SK-N-SH treated with all-trans-retinoic acid at 6 μM for 48 hours (cell line): ENCODE measurements around the gene PANK2.
"Not testable (repeated sequence)": the region's sequence is repeated elsewhere in the genome, so short reads cannot be mapped to it uniquely, and the experiment has no call there.

ENCODE experiments used
- ATAC-seq: fragments of 200-7000 bp; cut with Tn5 transposase; 3 replicates; pipeline ENCODE4 v1.9.1; 2020; ENCODE audit warnings: mild to moderate bottlenecking, moderate library complexity
- ARNTL ChIP-seq: fragments of 450-650 bp; formaldehyde crosslinking; IDR thresholded peaks from 2 replicates; pipeline ENCODE4 v1.5.0; 2020; ENCODE audit warnings: low read depth, mild to moderate bottlenecking, moderate library complexity, borderline replicate concordance
- BACH2 ChIP-seq: fragments of 250-450 bp; sonication (Bioruptor Pico); IDR thresholded peaks from 2 replicates; pipeline ENCODE4 v1.9.0; 2021; ENCODE audit warnings: mild to moderate bottlenecking, borderline replicate concordance
- CSDC2 ChIP-seq: fragments of 250-450 bp; sonication (Bioruptor Pico); IDR thresholded peaks from 2 replicates; pipeline ENCODE4 v1.5.0; 2020; ENCODE audit warnings: mild to moderate bottlenecking, moderate library complexity
- CSRNP3 ChIP-seq: fragments of 250-450 bp; sonication (Bioruptor Pico); IDR thresholded peaks from 2 replicates; pipeline ENCODE4 v1.5.1; 2021; ENCODE audit warnings: mild to moderate bottlenecking, moderate library complexity
- ESRRG ChIP-seq: fragments of 250-450 bp; sonication (Bioruptor Pico); IDR thresholded peaks from 2 replicates; pipeline ENCODE4 v1.6.1; 2021; ENCODE audit warnings: mild to moderate bottlenecking
- GLIS3 ChIP-seq: fragments of 250-450 bp; sonication (Bioruptor Pico); IDR thresholded peaks from 2 replicates; pipeline ENCODE4 v1.5.0; 2020; ENCODE audit warnings: mild to moderate bottlenecking, moderate library complexity
- ISL1 ChIP-seq: fragments of 250-450 bp; sonication (Bioruptor Pico); IDR thresholded peaks from 2 replicates; pipeline ENCODE4 v2.1.2; 2022; ENCODE audit warnings: mild to moderate bottlenecking, moderate library complexity
- OSR1 ChIP-seq: fragments of 250-450 bp; sonication (Bioruptor Pico); IDR thresholded peaks from 2 replicates; pipeline ENCODE4 v1.8.0; 2022; ENCODE audit warnings: moderate library complexity, mild to moderate bottlenecking, inconsistent platforms
- POU6F1 ChIP-seq: fragments of 250-450 bp; sonication (Bioruptor Pico); IDR thresholded peaks from 2 replicates; pipeline ENCODE4 v1.8.0; 2021; ENCODE audit warnings: low read depth, mild to moderate bottlenecking, moderate library complexity, borderline replicate concordance
- PPARA ChIP-seq: fragments of 250-450 bp; sonication (Bioruptor Pico); IDR thresholded peaks from 2 replicates; pipeline ENCODE4 v1.5.0; 2020; ENCODE audit warnings: mild to moderate bottlenecking, borderline replicate concordance
- SNAI2 ChIP-seq: fragments of 250-450 bp; sonication (Bioruptor Pico); IDR thresholded peaks from 2 replicates; pipeline ENCODE4 v1.5.0; 2020; ENCODE audit warnings: mild to moderate bottlenecking, moderate library complexity
- TCF4 ChIP-seq: fragments of 250-450 bp; sonication (Bioruptor Pico); IDR thresholded peaks from 2 replicates; pipeline ENCODE4 v1.8.0; 2021; ENCODE audit warnings: mild to moderate bottlenecking, moderate library complexity, borderline replicate concordance
- TOX ChIP-seq: fragments of 250-450 bp; sonication (Bioruptor Pico); IDR thresholded peaks from 2 replicates; pipeline ENCODE4 v1.8.0; 2021; ENCODE audit warnings: mild to moderate bottlenecking, moderate library complexity, borderline replicate concordance
- TSHZ2 ChIP-seq: fragments of 250-450 bp; sonication (Bioruptor Pico); IDR thresholded peaks from 2 replicates; pipeline ENCODE4 v1.5.0; 2020; ENCODE audit warnings: mild to moderate bottlenecking, moderate library complexity
- ZC3H10 ChIP-seq: fragments of 250-450 bp; sonication (Bioruptor Pico); IDR thresholded peaks from 2 replicates; pipeline ENCODE4 v1.5.1; 2021; ENCODE audit warnings: mild to moderate bottlenecking, moderate library complexity
- ZFP3 ChIP-seq: fragments of 250-450 bp; sonication (Bioruptor Pico); IDR thresholded peaks from 2 replicates; pipeline ENCODE4 v1.5.0; 2020; ENCODE audit warnings: mild to moderate bottlenecking, moderate library complexity
- ZFP30 ChIP-seq: fragments of 450-650 bp; formaldehyde crosslinking; IDR thresholded peaks from 2 replicates; pipeline ENCODE4 v1.5.0; 2022; ENCODE audit warnings: mild to moderate bottlenecking, moderate library complexity
- ZNF565 ChIP-seq: fragments of 450-650 bp; formaldehyde crosslinking; conservative IDR thresholded peaks from 2 replicates; pipeline ENCODE4 v1.5.0; 2020; ENCODE audit warnings: low read depth, mild to moderate bottlenecking, moderate library complexity
- ZNF70 ChIP-seq: fragments of 450-650 bp; formaldehyde crosslinking; IDR thresholded peaks from 2 replicates; pipeline ENCODE4 v1.5.0; 2020; ENCODE audit warnings: mild to moderate bottlenecking, moderate library complexity
- ZNF8 ChIP-seq: fragments of 450-650 bp; formaldehyde crosslinking; IDR thresholded peaks from 2 replicates; pipeline ENCODE4 v1.5.0; 2020; ENCODE audit warnings: mild to moderate bottlenecking, moderate library complexity

The PANK2 gene

GRCh38 chr20:3971145-3971544 lies 82.0 kb downstream of the PANK2 start:
- TF ChIP-seq ESRRG (CRISPR knock-in tag) (no peak), POU6F1 (CRISPR knock-in tag) (no peak), PPARA (no peak), TCF4 (CRISPR knock-in tag) (no peak), ZNF565 (CRISPR knock-in tag) (no peak), TOX (CRISPR knock-in tag) (no peak), BACH2 (CRISPR knock-in tag) (no peak), ISL1 (CRISPR knock-in tag) (no peak), ZNF8 (CRISPR knock-in tag) (no peak)
- no peak for ATAC-seq

- ATAC-seq = no peak
- TF ChIP-seq CSDC2 (CRISPR knock-in tag) (no peak), GLIS3 (no peak)
- TF ChIP-seq, all 23 proteins: peak for 0
Measured at GRCh38 chr20:3972161-3972560, 83.0 kb downstream of the PANK2 start.

- ATAC-seq = not testable (repeated sequence)
Measured at GRCh38 chr20:3972631-3973030, 83.4 kb downstream of the PANK2 start.

GRCh38 chr20:3973705-3974104 lies 84.5 kb downstream of the PANK2 start:
- TF ChIP-seq ZNF8 (CRISPR knock-in tag) = no peak
- TF ChIP-seq ARNTL = no peak
- TF ChIP-seq ZNF565 (CRISPR knock-in tag) = no peak
- TF ChIP-seq TSHZ2 (CRISPR knock-in tag) = no peak
- no peak for TF ChIP-seq ZNF70 (CRISPR knock-in tag)
- no peak for TF ChIP-seq ESRRG (CRISPR knock-in tag)
- TF ChIP-seq SNAI2 (CRISPR knock-in tag) = no peak
- TF ChIP-seq OSR1 = no peak
- TF ChIP-seq CSRNP3 (CRISPR knock-in tag) = no peak
- no peak for TF ChIP-seq ZC3H10 (CRISPR knock-in tag)
- no peak for TF ChIP-seq CSDC2 (CRISPR knock-in tag)
- TF ChIP-seq PPARA = no peak
- no peak for ATAC-seq

GRCh38 chr20:3976511-3976910 lies 87.3 kb downstream of the PANK2 start:
- TF ChIP-seq ZNF8 (CRISPR knock-in tag) (no peak), BACH2 (CRISPR knock-in tag) (no peak), ZFP3 (CRISPR knock-in tag) (no peak), ZFP30 (CRISPR knock-in tag) (no peak), POU6F1 (CRISPR knock-in tag) (no peak), OSR1 (no peak), GLIS3 (no peak)
- ATAC-seq = no peak
